HUES48 (cell line): ENCODE results near the gene SLC9A1.

Experiments
- H3K27ac ChIP-seq: one replicate; pipeline ENCODE4 v1.7.0; 2013; ENCODE audit warnings: low read depth, low read length, inconsistent platforms
- H3K27me3 ChIP-seq: 2 replicates; pipeline ENCODE4 v1.6.1; 2013; ENCODE audit warnings: mild to moderate bottlenecking, low read length; ENCODE audit not compliant: control insufficient read depth, insufficient read depth
- H3K36me3 ChIP-seq: 2 replicates; pipeline ENCODE4 v1.6.1; 2013; ENCODE audit warnings: low read length; ENCODE audit not compliant: control insufficient read depth, insufficient read depth
- H3K4me1 ChIP-seq: 2 replicates; pipeline ENCODE4 v1.6.1; 2013; ENCODE audit warnings: mild to moderate bottlenecking, low read length; ENCODE audit not compliant: control insufficient read depth, insufficient read depth
- H3K4me3 ChIP-seq: 2 replicates; pipeline ENCODE4 v1.5.1; 2013; ENCODE audit warnings: mild to moderate bottlenecking, low read depth, low read length
- H3K9ac ChIP-seq: 2 replicates; pipeline ENCODE4 v1.6.1; 2013; ENCODE audit warnings: mild to moderate bottlenecking, low read depth, low read length, moderate library complexity
- H3K9me3 ChIP-seq: 2 replicates; pipeline ENCODE4 v1.6.1; 2013; ENCODE audit warnings: low read length; ENCODE audit not compliant: control insufficient read depth, insufficient read depth

SLC9A1 gene

DNA sequence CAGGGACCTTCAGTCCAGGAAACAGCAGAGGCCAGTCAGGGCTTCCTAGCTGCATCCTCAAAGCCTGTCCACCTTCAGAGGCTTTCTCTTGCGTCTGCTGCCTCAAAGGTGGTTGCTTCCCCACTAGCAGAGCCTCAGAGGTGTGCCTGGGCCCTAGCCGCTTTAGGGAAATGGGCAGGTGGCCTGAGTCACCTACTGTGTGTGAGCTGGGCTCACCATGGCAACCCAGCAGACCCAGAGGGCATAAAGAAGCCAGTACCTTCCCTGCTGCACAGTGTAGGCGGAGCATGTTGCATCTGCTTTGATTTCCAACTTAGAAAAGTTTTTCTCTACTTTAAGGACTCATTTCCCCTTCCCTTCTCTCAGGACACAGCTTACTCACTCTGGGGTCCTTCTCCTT lies 12.5 kb downstream of the SLC9A1 start:
- Histone ChIP-seq H3K27me3 (no peaks in the 10 kb centered on the region), H3K9ac (no peak overlapping the region), H3K9me3 (no peaks in the 10 kb centered on the region), H3K4me3 (no peak overlapping the region), H3K27ac (peak overlapping the region; percentile 13), H3K36me3 (no peaks in the 10 kb centered on the region), H3K4me1 (peaks cover 34% of the 10 kb centered on the region)

DNA sequence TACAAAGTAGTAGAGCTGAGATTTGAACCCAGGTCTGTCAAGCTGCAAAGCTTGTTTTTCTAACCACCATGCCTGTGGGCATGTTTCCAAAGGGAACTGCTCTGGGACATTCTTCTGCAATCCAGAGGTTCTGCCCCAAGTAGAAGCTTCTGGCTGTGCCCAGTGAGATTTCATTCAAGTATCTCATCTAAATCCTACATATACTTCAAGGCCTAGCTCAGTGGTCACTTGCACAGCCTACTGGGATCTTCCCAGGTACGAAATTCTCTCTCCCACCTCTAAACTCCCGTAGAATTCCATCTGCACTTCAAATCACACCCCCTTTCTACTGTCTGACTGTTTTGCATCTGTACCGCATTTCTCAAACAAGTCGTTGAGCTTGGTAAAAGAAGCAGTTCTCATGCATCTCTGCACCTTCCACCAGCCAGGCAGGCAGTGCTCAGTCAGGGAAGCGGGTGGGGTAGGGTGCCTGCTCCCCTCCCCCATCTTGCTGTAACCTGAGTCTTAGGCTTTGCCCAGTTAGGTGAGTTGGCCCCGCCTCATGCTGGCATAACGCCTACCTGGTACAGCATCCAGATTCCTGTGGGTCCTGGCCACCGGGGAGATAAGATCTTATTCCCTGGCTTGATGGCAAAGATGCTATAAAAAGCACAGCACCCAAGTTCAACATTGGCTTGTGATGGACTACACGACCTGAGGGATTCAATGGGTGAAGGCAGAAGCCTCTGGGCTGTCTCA lies 13.5 kb downstream of the SLC9A1 start:
- H3K4me1 ChIP-seq = peaks cover 41% of the 10 kb centered on the region
- no peaks in the 10 kb centered on the region for H3K9me3 ChIP-seq
- H3K36me3 ChIP-seq = no peaks in the 10 kb centered on the region
- no peak overlapping the region for H3K4me3 ChIP-seq
- no peak overlapping the region for H3K9ac ChIP-seq
- H3K27ac ChIP-seq = peak overlapping the region; percentile 13
- no peaks in the 10 kb centered on the region for H3K27me3 ChIP-seq

DNA sequence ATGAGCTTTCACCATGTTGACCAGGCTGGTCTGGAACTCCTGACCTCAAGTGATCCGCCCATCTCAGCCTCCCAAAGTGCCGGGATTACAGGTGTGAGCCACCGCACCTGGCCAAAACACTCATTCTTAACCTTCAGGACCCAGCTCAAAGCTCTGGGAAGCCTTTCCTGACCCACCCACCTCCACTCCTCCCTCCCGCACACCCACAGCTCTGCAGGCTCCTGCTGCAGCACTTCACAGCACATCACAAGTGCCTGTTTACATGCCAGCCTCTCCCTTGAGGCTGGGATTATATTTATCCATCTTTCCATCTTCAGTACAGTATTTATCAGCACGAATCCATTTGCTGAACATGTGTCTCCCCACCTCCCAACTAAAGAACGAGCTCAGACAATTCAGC lies 14.9 kb downstream of the SLC9A1 start:
- Histone ChIP-seq H3K9ac (no peak overlapping the region), H3K9me3 (no peaks in the 10 kb centered on the region), H3K36me3 (no peaks in the 10 kb centered on the region), H3K27me3 (no peaks in the 10 kb centered on the region), H3K4me3 (no peak overlapping the region), H3K4me1 (peaks cover 34% of the 10 kb centered on the region), H3K27ac (no peak overlapping the region)

DNA sequence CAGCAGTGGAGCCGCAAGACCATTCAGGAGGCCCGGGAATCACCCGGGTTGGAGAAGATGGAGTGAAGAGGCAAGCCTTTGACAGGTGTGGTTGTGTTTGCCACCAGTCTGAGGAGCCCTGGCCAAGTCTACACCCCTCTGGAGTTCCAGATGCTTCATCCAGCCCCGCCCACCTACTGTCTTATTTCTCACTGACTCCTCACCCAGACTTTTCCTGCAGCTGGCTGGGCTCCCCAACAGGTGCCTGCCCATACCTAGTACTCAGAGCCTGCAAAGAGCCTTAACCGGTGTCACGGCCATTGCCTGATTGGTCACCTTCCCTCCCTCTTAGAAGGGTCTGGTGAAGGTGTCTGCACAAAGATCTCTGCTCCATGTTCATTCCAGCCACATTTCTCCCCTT lies 16.0 kb downstream of the SLC9A1 start:
- Histone ChIP-seq H3K4me3 (no peak overlapping the region), H3K27ac (no peak overlapping the region), H3K36me3 (no peaks in the 10 kb centered on the region), H3K9ac (no peak overlapping the region), H3K9me3 (no peaks in the 10 kb centered on the region), H3K4me1 (peaks cover 34% of the 10 kb centered on the region), H3K27me3 (no peaks in the 10 kb centered on the region)

DNA sequence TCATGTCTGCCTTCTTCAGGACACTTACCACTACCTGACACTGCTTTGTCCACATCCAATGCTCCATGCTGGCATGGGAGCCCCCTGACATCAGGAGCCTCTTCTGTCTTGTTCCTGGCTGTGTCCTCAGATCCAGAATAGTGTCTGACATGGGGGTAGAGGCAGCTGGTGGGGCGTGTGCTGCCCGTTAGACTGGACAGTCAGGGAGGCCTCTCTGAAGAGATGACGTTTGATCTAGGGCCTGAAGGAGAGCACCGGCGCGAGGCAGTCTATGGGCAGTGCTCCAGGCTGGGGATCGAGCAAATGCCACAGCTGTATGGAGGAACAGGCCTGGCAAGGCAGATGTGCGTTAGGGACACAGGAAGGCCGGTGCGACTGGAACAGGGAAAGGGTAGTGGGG lies 16.6 kb downstream of the SLC9A1 start:
- H3K27ac ChIP-seq = no peak overlapping the region
- H3K4me3 ChIP-seq = no peak overlapping the region
- no peaks in the 10 kb centered on the region for H3K9me3 ChIP-seq
- H3K9ac ChIP-seq = no peak overlapping the region
- H3K27me3 ChIP-seq = no peaks in the 10 kb centered on the region
- H3K36me3 ChIP-seq = no peaks in the 10 kb centered on the region
- peaks cover 34% of the 10 kb centered on the region for H3K4me1 ChIP-seq

DNA sequence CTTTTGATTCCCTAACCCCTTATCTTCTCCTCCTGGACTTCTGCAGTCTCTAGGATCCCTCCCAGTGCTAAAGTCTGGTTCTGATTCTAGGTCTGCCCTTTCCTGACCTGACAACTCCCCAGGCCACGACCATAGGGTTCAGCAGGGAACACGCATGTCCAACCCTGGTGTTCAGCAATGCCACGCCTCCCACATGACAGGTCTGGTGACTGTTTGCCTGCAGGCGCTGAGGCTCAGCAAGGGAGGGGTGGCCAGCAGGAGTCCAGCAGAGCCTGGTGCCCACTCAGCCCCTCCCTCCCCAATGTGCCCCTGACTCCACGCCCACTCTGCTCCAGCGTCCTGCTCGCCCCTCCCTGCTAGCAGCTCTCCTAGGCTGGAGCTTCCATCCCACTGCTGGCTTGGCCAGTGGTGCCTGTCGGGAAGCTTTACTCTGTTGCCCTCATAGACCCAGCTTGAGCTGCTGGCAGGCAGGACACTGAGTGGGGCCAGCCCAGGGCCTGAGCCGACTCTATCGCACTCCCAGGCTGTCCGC lies 17.3 kb downstream of the SLC9A1 start:
- H3K9ac ChIP-seq = no peak overlapping the region
- peaks cover 30% of the 10 kb centered on the region for H3K4me1 ChIP-seq
- H3K9me3 ChIP-seq = no peaks in the 10 kb centered on the region
- H3K27ac ChIP-seq = no peak overlapping the region
- H3K27me3 ChIP-seq = no peaks in the 10 kb centered on the region
- H3K36me3 ChIP-seq = no peaks in the 10 kb centered on the region
- H3K4me3 ChIP-seq = no peak overlapping the region

DNA sequence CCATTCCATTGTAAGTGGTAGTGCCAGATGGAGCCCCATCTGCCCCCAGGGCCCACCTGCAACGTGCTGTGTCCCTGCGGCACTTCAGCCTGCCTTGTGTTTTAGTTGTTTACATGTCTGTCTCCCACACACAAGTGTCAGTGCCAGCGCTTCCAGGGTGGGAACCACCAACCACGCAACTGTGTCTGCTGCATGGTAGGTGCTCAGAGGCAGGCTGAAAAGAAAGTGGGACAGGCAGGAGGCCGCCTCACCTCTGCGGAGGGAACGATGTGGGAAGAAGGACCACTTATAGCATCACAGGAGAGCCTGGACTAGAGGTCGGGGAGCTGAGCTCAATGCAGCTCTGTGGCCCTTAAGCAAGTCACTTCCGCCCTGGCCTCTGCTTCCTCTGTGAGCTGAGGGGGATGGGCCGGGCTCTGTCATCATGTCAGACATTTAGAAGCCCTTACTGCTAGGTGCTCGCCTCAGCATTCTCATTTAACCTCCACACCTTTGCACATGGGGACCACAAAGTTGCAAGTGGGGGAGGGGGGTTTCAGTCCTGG lies 17.9 kb downstream of the SLC9A1 start:
- Histone ChIP-seq H3K4me1 (peaks cover 24% of the 10 kb centered on the region), H3K4me3 (no peak overlapping the region), H3K9me3 (no peaks in the 10 kb centered on the region), H3K9ac (no peak overlapping the region), H3K27ac (no peak overlapping the region), H3K36me3 (no peaks in the 10 kb centered on the region), H3K27me3 (no peaks in the 10 kb centered on the region)

DNA sequence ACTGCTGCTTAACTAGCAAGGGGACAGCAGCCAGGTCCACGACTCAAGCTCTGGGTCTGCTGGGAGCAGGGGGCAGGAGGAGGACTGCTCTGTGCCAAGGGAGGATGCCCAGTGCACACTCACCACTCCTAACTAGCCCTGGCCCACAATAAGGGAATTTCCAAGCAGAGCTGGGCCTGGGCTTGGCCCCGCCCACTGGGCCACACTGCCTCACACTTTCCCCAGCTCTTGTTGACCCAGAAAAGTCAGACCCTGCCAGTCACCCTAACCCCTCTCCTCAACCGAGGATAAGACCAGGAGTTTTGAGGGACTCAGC lies 18.7 kb downstream of the SLC9A1 start:
- Histone ChIP-seq H3K27ac (peak overlapping the region; percentile 6), H3K9ac (no peak overlapping the region), H3K4me1 (peaks cover 16% of the 10 kb centered on the region), H3K36me3 (no peaks in the 10 kb centered on the region), H3K27me3 (no peaks in the 10 kb centered on the region), H3K9me3 (no peaks in the 10 kb centered on the region), H3K4me3 (no peak overlapping the region)

DNA sequence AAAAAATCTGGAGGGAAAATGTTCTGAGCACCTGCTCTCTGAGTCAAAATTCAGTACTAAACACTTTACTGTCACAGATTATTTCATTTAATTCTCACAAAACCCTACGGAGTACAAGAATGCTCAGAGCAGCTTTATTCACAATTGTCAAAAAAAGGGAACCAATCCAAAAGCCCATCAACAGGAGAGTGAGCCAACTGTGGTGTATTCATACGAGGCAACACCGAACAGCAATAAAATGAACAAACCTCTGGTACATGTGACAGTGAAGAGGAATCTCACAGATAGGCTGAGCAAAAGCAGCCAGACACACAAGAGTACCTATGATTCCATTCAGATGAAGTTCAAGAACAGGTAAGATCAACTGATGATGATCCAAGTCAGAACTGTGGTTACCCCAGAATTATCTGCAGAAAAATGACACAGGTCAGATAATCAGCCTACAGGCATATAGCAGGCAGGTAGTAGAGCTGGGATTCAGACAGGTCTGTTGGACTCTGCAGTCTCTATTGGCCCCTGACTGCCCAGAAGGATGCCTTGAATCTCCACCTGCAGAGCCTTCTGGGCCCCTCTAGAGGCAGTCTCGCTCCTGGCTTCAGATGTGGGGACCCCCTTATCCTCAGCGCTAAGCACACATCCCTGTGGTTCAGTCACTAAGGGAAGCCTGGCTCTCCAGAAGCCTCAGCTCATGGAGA lies 19.2 kb downstream of the SLC9A1 start:
- Histone ChIP-seq H3K27me3 (no peaks in the 10 kb centered on the region), H3K4me3 (no peak overlapping the region), H3K27ac (peak overlapping the region; percentile 6), H3K9ac (no peak overlapping the region), H3K9me3 (no peaks in the 10 kb centered on the region), H3K4me1 (peaks cover 14% of the 10 kb centered on the region; the same call in 1 of the 2 replicates), H3K36me3 (no peaks in the 10 kb centered on the region)

DNA sequence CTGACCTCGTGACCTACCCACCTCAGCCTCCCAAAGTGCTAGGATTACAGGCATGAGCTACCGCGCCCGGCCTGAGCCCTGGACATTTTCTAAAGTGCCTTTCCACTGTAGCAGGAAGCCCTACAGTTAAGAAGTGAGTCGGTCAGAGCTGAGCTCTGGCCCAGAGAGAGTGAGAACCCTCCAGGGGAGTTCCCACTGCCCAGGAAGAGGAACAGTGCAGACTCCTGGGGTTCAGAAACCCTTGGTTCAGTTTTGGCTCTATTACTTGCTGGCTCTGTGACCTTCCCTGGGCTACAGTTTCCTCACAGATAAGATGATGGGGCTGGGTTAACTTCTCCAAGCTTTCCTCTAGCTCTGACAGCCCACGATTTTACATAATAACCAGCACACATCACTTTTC lies 20.9 kb downstream of the SLC9A1 start:
- no peak overlapping the region for H3K9ac ChIP-seq
- H3K27me3 ChIP-seq = no peaks in the 10 kb centered on the region
- no peak overlapping the region for H3K4me3 ChIP-seq
- H3K4me1 ChIP-seq = peaks cover 14% of the 10 kb centered on the region; the same call in 1 of the 2 replicates
- H3K36me3 ChIP-seq = no peaks in the 10 kb centered on the region
- H3K27ac ChIP-seq = no peak overlapping the region
- H3K9me3 ChIP-seq = no peaks in the 10 kb centered on the region

DNA sequence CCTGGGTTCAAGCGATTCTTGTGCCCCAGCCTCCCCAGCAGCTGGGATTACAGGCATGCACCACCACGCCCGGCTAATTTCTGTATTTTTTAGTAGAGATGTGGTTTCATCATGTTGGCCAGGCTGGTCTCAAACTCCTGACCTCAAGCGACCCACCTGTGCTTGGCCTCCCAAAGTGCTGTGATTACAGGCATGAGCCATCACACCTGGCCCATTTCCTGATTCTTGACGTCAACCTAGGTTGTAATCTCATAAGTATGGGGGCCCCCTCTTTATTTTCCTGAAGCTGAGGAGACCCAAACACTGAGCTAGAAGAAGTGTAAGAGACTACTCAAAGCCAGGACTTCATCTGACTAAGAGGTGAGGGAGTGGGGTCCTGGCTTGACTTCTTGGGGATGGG lies 21.8 kb downstream of the SLC9A1 start:
- H3K9me3 ChIP-seq = no peaks in the 10 kb centered on the region
- no peaks in the 10 kb centered on the region for H3K27me3 ChIP-seq
- no peak overlapping the region for H3K27ac ChIP-seq
- H3K4me3 ChIP-seq = no peak overlapping the region
- H3K9ac ChIP-seq = no peak overlapping the region
- peaks cover 14% of the 10 kb centered on the region; the same call in 1 of the 2 replicates for H3K4me1 ChIP-seq
- H3K36me3 ChIP-seq = no peaks in the 10 kb centered on the region
